Esophagus squamous epithelium (tissue), 4 donors: ENCODE data around the gene OR13J1.

ENCODE experiments used
- CTCF ChIP-seq, 6 experiments: fragments of 450-650 bp in 4 of 6; fragments of 200-600 bp in 2 of 6; sonication (generic) in 2 of 6; IDR thresholded peaks; one replicate each; pipeline ENCODE4 v1.5.1; 2016 to 2019; ENCODE audit warnings: antibody characterized with exemption in 6 of 6, mild to moderate bottlenecking in 4 of 6, moderate library complexity in 4 of 6
- POLR2A ChIP-seq, 4 donors: fragments of 450-650 bp; IDR thresholded peaks; one replicate each; pipeline ENCODE4 v1.6.1; 2017; ENCODE audit warnings: antibody characterized with exemption in 4 of 4, mild to moderate bottlenecking in 4 of 4, moderate library complexity in 3 of 4

- TF ChIP-seq CTCF (IDR thresholded peaks at IDR 0.05) (no peak), POLR2A (IDR thresholded peaks at IDR 0.05) (no peak)
Observed at GRCh38 chr9:35854091-35854762, 16.0 kb downstream of the OR13J1 start.
